Right cardiac atrium (tissue), 5 donors: Measurements from ENCODE around the gene LUC7L. TPM values are rescaled to one million over a fixed set of nuclear protein-coding genes. Genes with fewer than 3 reads are reported as not detected.
"Not testable (repeated sequence)": the region's sequence is repeated elsewhere in the genome, so short reads cannot be mapped to it uniquely, and the experiment has no call there.

Source experiments
- ATAC-seq, 2 donors: fragments of 200-7000 bp; cut with Tn5 transposase; one replicate each; pipeline versions ENCODE4 v1.8.0 to v1.9.1; 2020; ENCODE audit warnings: moderate library complexity in 2 of 2, mild to moderate bottlenecking in 1 of 2
- DNase-seq, 3 donors: peaks; one replicate each; pipeline ENCODE4 v3.0.0-alpha.2; 2020
- H3K27ac ChIP-seq: one replicate; pipeline ENCODE4 v1.5.1; 2013; ENCODE audit warnings: mild to moderate bottlenecking, low read length, control low read depth, moderate library complexity
- H3K27me3 ChIP-seq: one replicate; pipeline ENCODE4 v1.6.1; 2013; ENCODE audit not compliant: control insufficient read depth, insufficient read depth
- H3K4me1 ChIP-seq: one replicate; pipeline ENCODE4 v1.6.1; 2013; ENCODE audit warnings: low read length; ENCODE audit not compliant: control insufficient read depth, insufficient read depth
- H3K4me3 ChIP-seq: one replicate; pipeline ENCODE4 v1.5.1; 2013; ENCODE audit warnings: low read length, control low read depth
- H3K9me3 ChIP-seq: one replicate; pipeline ENCODE4 v1.6.1; 2013; ENCODE audit warnings: low read length; ENCODE audit not compliant: control insufficient read depth
- WGBS: extraction: QIAGEN DNeasy Blood & Tissue Kit; methylation state at CpG from one replicate; pipeline ENCODE4 v1.1.7; 2013; 5-methylcytosine and 5-hydroxymethylcytosine counted together
- intact Hi-C, 4 donors: fragments of 100-400 bp; cut with DNase I; formaldehyde crosslinking; loops; one replicate each; pipeline versions ENCODE4 v1.11.0 to v1.14.0; 2022 to 2023
- polyA plus RNA-seq: library from polyadenylated mRNA; stranded (reverse); fragments of 200-250 nt; gene quantifications from one replicate; pipeline ENCODE4 v1.2.3, GENCODE V29; 2013
- total RNA-seq, 4 donors: library from RNA; stranded (reverse); fragmentation: NEBNext Ultra II Directional; extraction: Animal tissue kit (Norgen Biotek cat#: 25700); gene quantifications; one replicate each; pipeline ENCODE4 v1.2.1, GENCODE V29; 2021
- donor health status: healthy with polysubstance abuse.
- donor health status: DM: no; HTN: yes; CAD: no.
- donor health status: DM: no; HTN: no; CAD: no.
- donor health status: DM: no; HTN: yes; CAD: no; lungs with severe emphysema.
- donor health status: DM: yes; HTN: yes; CAD: no.

The LUC7L gene
- total and polyA plus RNA-seq, 5 donors, result 28.1 to 32.1 (median 30.9) TPM

- H3K9me3 ChIP-seq, result no peaks in the 10 kb centered on the region
- H3K4me3 ChIP-seq, result no peak overlapping the region
- H3K4me1 ChIP-seq, result peaks cover 6% of the 10 kb centered on the region
- DNase-seq (no peak), ATAC-seq (no peak)
- H3K27ac ChIP-seq, result no peak overlapping the region
- 58% methylated on average over 11 of the region's 11 CpGs for WGBS
- intact Hi-C loops, result no loop called here
- H3K27me3 ChIP-seq, result no peaks in the 10 kb centered on the region
Measured at GRCh38 chr16:177981-178667, 51.1 kb downstream of the LUC7L start.

DNA sequence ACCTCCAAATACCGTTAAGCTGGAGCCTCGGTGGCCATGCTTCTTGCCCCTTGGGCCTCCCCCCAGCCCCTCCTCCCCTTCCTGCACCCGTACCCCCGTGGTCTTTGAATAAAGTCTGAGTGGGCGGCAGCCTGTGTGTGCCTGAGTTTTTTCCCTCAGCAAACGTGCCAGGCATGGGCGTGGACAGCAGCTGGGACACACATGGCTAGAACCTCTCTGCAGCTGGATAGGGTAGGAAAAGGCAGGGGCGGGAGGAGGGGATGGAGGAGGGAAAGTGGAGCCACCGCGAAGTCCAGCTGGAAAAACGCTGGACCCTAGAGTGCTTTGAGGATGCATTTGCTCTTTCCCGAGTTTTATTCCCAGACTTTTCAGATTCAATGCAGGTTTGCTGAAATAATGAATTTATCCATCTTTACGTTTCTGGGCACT, 51.8 kb downstream of the LUC7L start:
- intact Hi-C loops, result no loop called here
- peak in 1 of 3 donors; percentile 57 for DNase-seq
- 3% methylated on average over 13 of the region's 13 CpGs for WGBS

DNA sequence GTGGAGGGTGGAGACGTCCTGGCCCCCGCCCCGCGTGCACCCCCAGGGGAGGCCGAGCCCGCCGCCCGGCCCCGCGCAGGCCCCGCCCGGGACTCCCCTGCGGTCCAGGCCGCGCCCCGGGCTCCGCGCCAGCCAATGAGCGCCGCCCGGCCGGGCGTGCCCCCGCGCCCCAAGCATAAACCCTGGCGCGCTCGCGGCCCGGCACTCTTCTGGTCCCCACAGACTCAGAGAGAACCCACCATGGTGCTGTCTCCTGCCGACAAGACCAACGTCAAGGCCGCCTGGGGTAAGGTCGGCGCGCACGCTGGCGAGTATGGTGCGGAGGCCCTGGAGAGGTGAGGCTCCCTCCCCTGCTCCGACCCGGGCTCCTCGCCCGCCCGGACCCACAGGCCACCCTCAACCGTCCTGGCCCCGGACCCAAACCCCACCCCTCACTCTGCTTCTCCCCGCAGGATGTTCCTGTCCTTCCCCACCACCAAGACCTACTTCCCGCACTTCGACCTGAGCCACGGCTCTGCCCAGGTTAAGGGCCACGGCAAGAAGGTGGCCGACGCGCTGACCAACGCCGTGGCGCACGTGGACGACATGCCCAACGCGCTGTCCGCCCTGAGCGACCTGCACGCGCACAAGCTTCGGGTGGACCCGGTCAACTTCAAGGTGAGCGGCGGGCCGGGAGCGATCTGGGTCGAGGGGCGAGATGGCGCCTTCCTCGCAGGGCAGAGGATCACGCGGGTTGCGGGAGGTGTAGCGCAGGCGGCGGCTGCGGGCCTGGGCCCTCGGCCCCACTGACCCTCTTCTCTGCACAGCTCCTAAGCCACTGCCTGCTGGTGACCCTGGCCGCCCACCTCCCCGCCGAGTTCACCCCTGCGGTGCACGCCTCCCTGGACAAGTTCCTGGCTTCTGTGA, 52.5 kb downstream of the LUC7L start, which contains the start of gene HBA1:
HBA1 (plus strand) TSS at position 204 of the 906 bp plus-strand sequence; CDS start at position 241, 37 bp downstream.
- DNase-seq (peak in 1 of 3 donors; percentile 34), ATAC-seq (peak; percentile 5 to 24)
- H3K4me3 ChIP-seq, H3K27ac ChIP-seq, H3K27me3 ChIP-seq, intact Hi-C loops, H3K9me3 ChIP-seq, H3K4me1 ChIP-seq: not testable (repeated sequence)
- 6% methylated on average over 37 of the region's 88 CpGs for WGBS

More for the DNA sequence above, 51.8 kb downstream of the LUC7L start:
- peaks cover 6% of the 10 kb centered on the region for H3K4me1 ChIP-seq
- ATAC-seq, result no peak
- no peak overlapping the region for H3K4me3 ChIP-seq
- H3K27ac ChIP-seq, result no peak overlapping the region
- no peaks in the 10 kb centered on the region for H3K9me3 ChIP-seq
- no peaks in the 10 kb centered on the region for H3K27me3 ChIP-seq

DNA sequence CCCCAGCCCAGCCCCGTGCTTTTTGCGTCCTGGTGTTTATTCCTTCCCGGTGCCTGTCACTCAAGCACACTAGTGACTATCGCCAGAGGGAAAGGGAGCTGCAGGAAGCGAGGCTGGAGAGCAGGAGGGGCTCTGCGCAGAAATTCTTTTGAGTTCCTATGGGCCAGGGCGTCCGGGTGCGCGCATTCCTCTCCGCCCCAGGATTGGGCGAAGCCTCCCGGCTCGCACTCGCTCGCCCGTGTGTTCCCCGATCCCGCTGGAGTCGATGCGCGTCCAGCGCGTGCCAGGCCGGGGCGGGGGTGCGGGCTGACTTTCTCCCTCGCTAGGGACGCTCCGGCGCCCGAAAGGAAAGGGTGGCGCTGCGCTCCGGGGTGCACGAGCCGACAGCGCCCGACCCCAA, 53.2 kb downstream of the LUC7L start:
- H3K4me3 ChIP-seq, H3K4me1 ChIP-seq, H3K27me3 ChIP-seq, intact Hi-C loops, ATAC-seq, H3K9me3 ChIP-seq, H3K27ac ChIP-seq: not testable (repeated sequence)
- DNase-seq, result peak in 1 of 3 donors; percentile 7
- under 1% methylated on average over 26 of the region's 39 CpGs for WGBS

GRCh38 chr16:175011-175949, 54.0 kb downstream of the LUC7L start:
- peaks cover 2% of the 10 kb centered on the region for H3K4me1 ChIP-seq
- H3K27me3 ChIP-seq, result no peaks in the 10 kb centered on the region
- ATAC-seq, result no peak
- peak in 1 of 3 donors; percentile 32 for DNase-seq
- H3K27ac ChIP-seq, result no peak overlapping the region
- no peaks in the 10 kb centered on the region for H3K9me3 ChIP-seq
- intact Hi-C loops, result no loop called here
- WGBS, result 19% methylated on average over 8 of the region's 8 CpGs
- H3K4me3 ChIP-seq, result no peak overlapping the region

GRCh38 chr16:173928-174769, 55.1 kb downstream of the LUC7L start:
- intact Hi-C loops, H3K27me3 ChIP-seq, H3K4me1 ChIP-seq, H3K4me3 ChIP-seq, H3K9me3 ChIP-seq, H3K27ac ChIP-seq: not testable (repeated sequence)
- ATAC-seq (peak in 1 of 2 donors; percentile 17), DNase-seq (peak; percentile 44 to 66 (median 50))
- WGBS, result 6% methylated on average over 8 of the region's 13 CpGs

GRCh38 chr16:173211-173854, 55.9 kb downstream of the LUC7L start:
- H3K27ac ChIP-seq, H3K4me1 ChIP-seq, H3K27me3 ChIP-seq, intact Hi-C loops, H3K4me3 ChIP-seq, DNase-seq, H3K9me3 ChIP-seq, ATAC-seq: not testable (repeated sequence)
- whole genome bisulfite sequencing, result 5% methylated on average over 28 of the region's 44 CpGs

GRCh38 chr16:172374-172941, 56.8 kb downstream of the LUC7L start, which contains the start of gene HBA2:
TSS of gene HBA2 (plus strand) at chr16:172876. CDS start at chr16:172913, 37 bp downstream.
- H3K27me3 ChIP-seq, H3K27ac ChIP-seq, H3K9me3 ChIP-seq, H3K4me1 ChIP-seq, H3K4me3 ChIP-seq, DNase-seq, intact Hi-C loops: not testable (repeated sequence)
- WGBS, result no CpG with 5 or more reads among the region's 74 CpGs
- peak in 1 of 2 donors; percentile 37 for ATAC-seq

DNA sequence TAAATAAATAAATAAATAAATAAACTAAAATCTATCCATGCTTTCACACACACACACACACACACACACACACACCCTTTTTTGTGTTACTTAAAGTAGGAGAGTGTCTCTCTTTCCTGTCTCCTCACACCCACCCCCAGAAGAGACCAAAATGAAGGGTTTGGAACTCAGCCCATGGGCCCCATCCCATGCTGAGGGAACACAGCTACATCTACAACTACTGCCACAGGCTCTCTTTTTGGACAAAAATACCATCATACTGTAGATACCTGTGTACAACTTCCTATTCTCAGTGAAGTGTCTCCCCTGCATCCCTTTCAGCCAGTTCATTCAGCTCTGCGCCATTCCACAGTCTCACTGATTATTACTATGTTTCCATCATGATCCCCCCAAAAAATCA, 58.5 kb downstream of the LUC7L start:
- no peak overlapping the region for H3K27ac ChIP-seq
- no peak for DNase-seq
- H3K9me3 ChIP-seq, result no peaks in the 10 kb centered on the region
- no peaks in the 10 kb centered on the region for H3K4me1 ChIP-seq
- ATAC-seq, result no peak
- WGBS, result 42% methylated on average over 1 of the region's 1 CpG
- intact Hi-C loops, result no loop called here
- no peaks in the 10 kb centered on the region for H3K27me3 ChIP-seq
- no peak overlapping the region for H3K4me3 ChIP-seq
